Gastroesophageal sphincter (tissue), 4 donors: ENCODE measurements around the gene CRYBA4. TPM values are rescaled to one million over a fixed set of nuclear protein-coding genes. Genes with fewer than 3 reads are reported as not detected.

Experiments
- ATAC-seq: fragments of 150-250 bp; one replicate; pipeline ENCODE4 v1.9.1; 2016; ENCODE audit warnings: mild to moderate bottlenecking, moderate library complexity
- H3K27ac ChIP-seq, 4 donors: fragments of 200-600 bp; sonication (generic) in 3 of 4; 1 replicate in 3 of 4; 2 replicates in 1 of 4; pipeline ENCODE4 v1.5.1; 2016 to 2019
- H3K27me3 ChIP-seq: fragments of 200-600 bp; sonication (generic); one replicate; pipeline ENCODE4 v1.5.1; 2019
- H3K36me3 ChIP-seq, 2 donors: fragments of 200-600 bp; sonication (generic); one replicate each; pipeline ENCODE4 v1.5.1; 2019; ENCODE audit warnings: control low read depth in 1 of 2
- H3K4me1 ChIP-seq, 3 donors: fragments of 200-600 bp; sonication (generic); 1 replicate in 2 of 3; 2 replicates in 1 of 3; pipeline ENCODE4 v1.5.1; 2016 to 2019; ENCODE audit warnings: control low read depth in 2 of 3
- H3K4me3 ChIP-seq, 2 donors: fragments of 200-600 bp; sonication (generic); one replicate each; pipeline ENCODE4 v1.5.1; 2019; ENCODE audit warnings: mild to moderate bottlenecking in 1 of 2, moderate library complexity in 1 of 2
- H3K9me3 ChIP-seq, 3 donors: fragments of 200-600 bp; sonication (generic); one replicate each; pipeline ENCODE4 v1.5.1; 2017 to 2019; ENCODE audit warnings: control low read depth in 2 of 3
- CTCF ChIP-seq, 4 experiments: fragments of 200-600 bp in 2 of 4; fragments of 450-650 bp in 2 of 4; sonication (generic) in 1 of 4; IDR thresholded peaks; one replicate each; pipeline ENCODE4 v1.5.1; 2017 to 2019; ENCODE audit warnings: antibody characterized with exemption in 4 of 4, mild to moderate bottlenecking in 2 of 4, moderate library complexity in 2 of 4
- EP300 ChIP-seq: sonication (generic); formaldehyde crosslinking; IDR thresholded peaks from one replicate; pipeline ENCODE4 v1.6.1; 2017; ENCODE audit warnings: antibody characterized with exemption, mild to moderate bottlenecking
- POLR2A ChIP-seq, 2 donors: fragments of 450-650 bp; IDR thresholded peaks; one replicate each; pipeline ENCODE4 v1.6.1; 2017; ENCODE audit warnings: antibody characterized with exemption in 2 of 2, mild to moderate bottlenecking in 2 of 2, moderate library complexity in 1 of 2
- POLR2AphosphoS5 ChIP-seq: sonication (generic); formaldehyde crosslinking; IDR thresholded peaks from one replicate; pipeline ENCODE4 v1.6.1; 2017; ENCODE audit warnings: antibody characterized with exemption
- WGBS, 2 donors: methylation state at CpG; one replicate each; pipeline ENCODE4 v1.1.5; 2018; ENCODE audit warnings: low coverage in 1 of 2; 5-methylcytosine and 5-hydroxymethylcytosine counted together
- total RNA-seq, 4 donors: library from RNA; depleted of rRNA; stranded (reverse); fragments of >200 nt; gene quantifications; one replicate each; pipeline ENCODE4 v1.1.0, GENCODE V29; 2016

Gene CRYBA4
- total RNA-seq, 4 donors from 2014 or later, result not detected

DNA sequence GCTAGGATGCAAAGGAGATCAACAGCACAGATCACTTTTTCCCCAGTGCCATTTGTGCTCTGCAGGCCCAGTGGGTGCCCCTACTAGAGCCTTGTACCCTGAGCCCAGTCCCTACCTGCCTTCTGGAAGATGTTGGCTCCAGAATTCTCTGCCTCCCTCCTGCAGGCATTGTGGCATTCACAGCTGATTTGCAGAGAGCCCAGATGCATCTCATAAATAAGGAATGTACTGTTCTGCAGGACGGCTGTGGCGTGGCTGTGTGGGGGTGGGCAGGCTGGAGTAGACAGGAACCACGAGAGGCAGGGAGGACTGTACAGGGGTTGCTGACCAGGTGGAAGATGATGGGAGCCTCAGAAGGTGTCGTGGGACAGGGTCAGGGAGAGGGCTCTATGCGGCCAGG is 24.4 kb downstream of the CRYBA4 start:
- no peak overlapping the region for H3K4me3 ChIP-seq
- TF ChIP-seq POLR2AphosphoS5, result no peak
- TF ChIP-seq EP300, result no peak
- H3K27ac ChIP-seq, result no peak overlapping the region
- peaks cover 74% of the 10 kb centered on the region for H3K27me3 ChIP-seq
- peaks cover 0 to 15% (median 4%) of the 10 kb centered on the region in 3 donors for H3K4me1 ChIP-seq
- H3K36me3 ChIP-seq, result no peaks in the 10 kb centered on the region
- H3K9me3 ChIP-seq, result no peaks in the 10 kb centered on the region
- ATAC-seq, result no peak
- 39 to 60% methylated on average over 1 to 3 of the region's 5 CpGs for WGBS, 2 donors

DNA sequence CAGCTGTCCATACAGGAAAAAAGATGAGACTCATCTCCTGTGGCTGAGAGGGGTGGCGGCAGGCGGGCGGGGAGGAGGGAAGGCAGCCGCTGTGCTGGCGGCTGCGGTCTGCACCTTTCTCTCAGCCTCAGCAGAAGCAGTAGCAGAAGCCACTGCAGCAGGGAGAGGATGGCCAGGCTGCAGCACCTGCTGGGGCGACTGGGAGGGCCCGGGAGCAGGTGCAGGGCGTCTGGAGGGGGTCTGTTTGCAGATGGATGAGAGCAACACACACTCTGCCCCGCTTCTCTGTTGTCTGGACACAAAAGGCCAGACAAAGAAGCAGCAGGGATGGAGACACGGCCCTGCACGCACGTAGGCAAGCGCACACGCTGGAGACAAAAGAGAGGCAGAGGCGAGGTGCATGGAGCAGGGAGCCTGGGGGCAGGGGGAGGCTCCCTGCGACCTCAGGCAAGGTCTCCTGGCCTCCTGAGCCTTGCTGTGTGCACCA is 26.3 kb downstream of the CRYBA4 start:
- H3K9me3 ChIP-seq, result no peaks in the 10 kb centered on the region
- peaks cover 75% of the 10 kb centered on the region for H3K27me3 ChIP-seq
- no peaks in the 10 kb centered on the region for H3K36me3 ChIP-seq
- peaks cover 0 to 15% (median 4%) of the 10 kb centered on the region in 3 donors for H3K4me1 ChIP-seq
- no peak for ATAC-seq
- 19 to 51% methylated on average over 4 to 15 of the region's 17 CpGs for WGBS, 2 donors
- no peak overlapping the region for H3K27ac ChIP-seq
- no peak overlapping the region for H3K4me3 ChIP-seq
- TF ChIP-seq POLR2A (IDR thresholded peaks at IDR 0.05), result no peak
- no peak for TF ChIP-seq EP300
- no peak for TF ChIP-seq CTCF (IDR thresholded peaks at IDR 0.05)
- no peak for TF ChIP-seq POLR2AphosphoS5

- WGBS, 2 donors, result 64 to 65% methylated on average over 2 to 6 of the region's 6 CpGs
- H3K27me3 ChIP-seq, result peaks cover 75% of the 10 kb centered on the region
- H3K9me3 ChIP-seq, result no peaks in the 10 kb centered on the region
- peaks cover 0 to 15% (median 4%) of the 10 kb centered on the region in 3 donors for H3K4me1 ChIP-seq
- no peaks in the 10 kb centered on the region for H3K36me3 ChIP-seq
- no peak for TF ChIP-seq CTCF (IDR thresholded peaks at IDR 0.05)
- TF ChIP-seq POLR2AphosphoS5, result no peak
- no peak for TF ChIP-seq EP300
- no peak for TF ChIP-seq POLR2A (IDR thresholded peaks at IDR 0.05)
- no peak for ATAC-seq
- no peak overlapping the region for H3K27ac ChIP-seq
- H3K4me3 ChIP-seq, result no peak overlapping the region
Observed at GRCh38 chr22:26648528-26649388, 27.0 kb downstream of the CRYBA4 start.

GRCh38 chr22:26650722-26651421 is 29.1 kb downstream of the CRYBA4 start:
- TF ChIP-seq POLR2A (IDR thresholded peaks at IDR 0.05) (no peak), CTCF (IDR thresholded peaks at IDR 0.05) (no peak), EP300 (no peak), POLR2AphosphoS5 (no peak)
- no peaks in the 10 kb centered on the region for H3K36me3 ChIP-seq
- H3K27me3 ChIP-seq, result peaks cover 93% of the 10 kb centered on the region
- no peak overlapping the region for H3K4me3 ChIP-seq
- ATAC-seq, result no peak
- no peak overlapping the region for H3K27ac ChIP-seq
- no peaks in the 10 kb centered on the region for H3K9me3 ChIP-seq
- WGBS, 2 donors, result 79% methylated on average over 2 of the region's 6 CpGs; no CpG with 5 or more reads in 1 of the 2 donors
- H3K4me1 ChIP-seq, result no peaks in the 10 kb centered on the region

DNA sequence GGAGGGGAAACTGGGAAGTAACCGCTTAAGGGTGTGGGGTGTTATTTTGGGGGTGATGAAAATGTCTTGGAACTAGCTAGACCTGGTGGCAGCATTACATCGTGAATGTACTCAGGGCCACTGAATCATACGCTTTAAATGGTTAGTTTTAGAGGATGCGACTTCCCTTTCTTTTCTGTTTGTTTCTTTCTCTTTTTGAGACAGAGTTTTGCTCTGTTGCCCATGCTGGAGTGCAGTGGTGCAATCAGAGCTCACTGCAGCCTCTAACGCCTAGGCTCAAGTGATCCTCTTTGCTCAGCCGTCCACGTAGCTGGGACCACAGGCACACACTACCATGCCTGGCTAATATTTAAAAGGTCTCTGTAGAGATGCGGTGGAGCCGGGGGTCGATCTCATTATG is 30.1 kb downstream of the CRYBA4 start:
- H3K27me3 ChIP-seq, result peaks cover 94% of the 10 kb centered on the region
- H3K4me3 ChIP-seq, result no peak overlapping the region
- 63 to 81% methylated on average over 5 to 10 of the region's 10 CpGs for WGBS, 2 donors
- H3K9me3 ChIP-seq, result no peaks in the 10 kb centered on the region
- no peak overlapping the region for H3K27ac ChIP-seq
- TF ChIP-seq EP300, result no peak
- no peak for TF ChIP-seq CTCF (IDR thresholded peaks at IDR 0.05)
- no peak for TF ChIP-seq POLR2AphosphoS5
- no peak for TF ChIP-seq POLR2A (IDR thresholded peaks at IDR 0.05)
- H3K36me3 ChIP-seq, result no peaks in the 10 kb centered on the region
- ATAC-seq, result no peak
- H3K4me1 ChIP-seq, result peaks cover 0 to 2% (median 0%) of the 10 kb centered on the region in 3 donors
